IMR-90 (cell line): ENCODE data around the gene MRS2. TPM values are rescaled to one million over a fixed set of nuclear protein-coding genes. Genes with fewer than 3 reads are reported as not detected.

Experiments used
- ATAC-seq: fragments of 200-7000 bp; cut with Tn5 transposase; 2 replicates; pipeline ENCODE4 v1.9.1; 2020; ENCODE audit warnings: low read depth, mild to moderate bottlenecking, moderate library complexity
- BruUV-seq: library from RNA; stranded (reverse); fragments of 400-500 nt; replicated peaks from 2 replicates; lab custom pipeline; 2021; lab: Mats Ljungman, UMichigan
- CTCF ChIA-PET: fragments of 300-600 bp; formaldehyde crosslinking; extraction: SDS; loops from one replicate; lab custom pipeline; 2021; ENCODE audit warnings: antibody characterized with exemption; lab: Yijun Ruan, JAX
- POLR2A ChIA-PET: fragments of 300-600 bp; sonication (Branson Sonifier 250); formaldehyde crosslinking; loops from one replicate; lab custom pipeline; 2022; ENCODE audit warnings: antibody characterized with exemption; ENCODE audit not compliant: unreplicated experiment; lab: Charles Lee
- DNase-seq: peaks from one replicate; pipeline ENCODE4 v3.0.0; 2013
- H2AFZ ChIP-seq: replicated peaks from 2 replicates; pipeline ENCODE3; 2013; ENCODE audit warnings: low read length, mild to moderate bottlenecking; ENCODE audit not compliant: poor library complexity
- H2AK5ac ChIP-seq: 2 replicates; pipeline ENCODE4 v1.6.1; 2013; ENCODE audit warnings: low read depth, low read length, inconsistent platforms
- H2AK9ac ChIP-seq: replicated peaks from 2 replicates; pipeline ENCODE3; 2013; ENCODE audit warnings: mild to moderate bottlenecking, low read depth, low read length, moderate library complexity; ENCODE audit not compliant: poor library complexity
- H2BK120ac ChIP-seq: 2 replicates; pipeline ENCODE4 v1.6.1; 2013; ENCODE audit warnings: low read depth, low read length, inconsistent platforms
- H2BK15ac ChIP-seq: 3 replicates; pipeline ENCODE4 v1.6.1; 2013; ENCODE audit warnings: low read depth, low read length, inconsistent platforms
- H2BK20ac ChIP-seq: 2 replicates; pipeline ENCODE4 v1.6.1; 2013; ENCODE audit warnings: low read depth, mild to moderate bottlenecking, inconsistent platforms, low read length, moderate library complexity
- H2BK5ac ChIP-seq: 2 replicates; pipeline ENCODE4 v1.6.1; 2013; ENCODE audit warnings: mild to moderate bottlenecking, low read depth, low read length, inconsistent platforms; ENCODE audit not compliant: poor library complexity, severe bottlenecking
- H3K14ac ChIP-seq: replicated peaks from 2 replicates; pipeline ENCODE4 v1.6.1; 2013; ENCODE audit warnings: low read depth, low read length, inconsistent platforms
- H3K18ac ChIP-seq: 2 replicates; pipeline ENCODE4 v1.6.1; 2013; ENCODE audit warnings: low read depth, low read length, control low read depth
- H3K23ac ChIP-seq: 2 replicates; pipeline ENCODE4 v1.6.1; 2013; ENCODE audit warnings: low read depth, low read length, inconsistent platforms
- H3K27ac ChIP-seq: 2 replicates; pipeline ENCODE4 v1.5.1; 2013; ENCODE audit warnings: mild to moderate bottlenecking, control low read depth, low read length; ENCODE audit not compliant: insufficient read depth
- H3K27me3 ChIP-seq: 2 replicates; pipeline ENCODE4 v1.6.1; 2013; ENCODE audit warnings: low read length; ENCODE audit not compliant: control insufficient read depth, insufficient read depth
- H3K36me3 ChIP-seq: 2 replicates; pipeline ENCODE4 v1.6.1; 2013; ENCODE audit warnings: low read length, mixed read lengths; ENCODE audit not compliant: control insufficient read depth, insufficient read depth
- H3K4ac ChIP-seq: 2 replicates; pipeline ENCODE4 v1.6.1; 2013; ENCODE audit warnings: low read depth, low read length, inconsistent platforms
- H3K4me1 ChIP-seq: 2 replicates; pipeline ENCODE4 v1.6.1; 2013; ENCODE audit warnings: low read length, mixed read lengths; ENCODE audit not compliant: control insufficient read depth, insufficient read depth
- H3K4me2 ChIP-seq: 2 replicates; pipeline ENCODE4 v1.6.1; 2013; ENCODE audit warnings: low read depth, mild to moderate bottlenecking, control low read depth, low read length, moderate library complexity
- H3K4me3 ChIP-seq: 2 replicates; pipeline ENCODE4 v1.5.1; 2013; ENCODE audit warnings: low read depth, mild to moderate bottlenecking, control low read depth, low read length, moderate library complexity; ENCODE audit not compliant: insufficient read depth
- H3K56ac ChIP-seq: 2 replicates; pipeline ENCODE4 v1.6.1; 2013; ENCODE audit warnings: low read length, inconsistent platforms; ENCODE audit not compliant: insufficient read depth; ENCODE audit errors: extremely low read depth
- H3K79me1 ChIP-seq, 2 experiments: 2 replicates each; pipeline ENCODE4 v1.6.1; 2013; ENCODE audit warnings: low read length in 2 of 2, inconsistent platforms in 1 of 2, low read depth in 1 of 2
- H3K9ac ChIP-seq: 2 replicates; pipeline ENCODE4 v1.6.1; 2013; ENCODE audit warnings: low read depth, low read length, control low read depth
- H3K9me1 ChIP-seq: 2 replicates; pipeline ENCODE4 v1.6.1; 2013; ENCODE audit warnings: low read length, inconsistent platforms; ENCODE audit not compliant: insufficient read depth
- H3K9me3 ChIP-seq: 2 replicates; pipeline ENCODE4 v1.6.1; 2013; ENCODE audit warnings: low read length; ENCODE audit not compliant: control insufficient read depth, insufficient read depth
- H4K20me1 ChIP-seq: 2 replicates; pipeline ENCODE4 v1.6.1; 2013; ENCODE audit warnings: low read length, inconsistent platforms; ENCODE audit not compliant: insufficient read depth
- H4K5ac ChIP-seq: 2 replicates; pipeline ENCODE4 v1.6.1; 2013; ENCODE audit warnings: mild to moderate bottlenecking, low read depth, low read length, control low read depth
- H4K8ac ChIP-seq, 2 experiments: 2 replicates each; pipeline ENCODE4 v1.6.1; 2013; ENCODE audit warnings: low read depth in 2 of 2, low read length in 2 of 2, control low read depth in 1 of 2, inconsistent platforms in 1 of 2
- H4K91ac ChIP-seq: 2 replicates; pipeline ENCODE4 v1.6.1; 2013; ENCODE audit warnings: low read depth, low read length, inconsistent platforms; ENCODE audit not compliant: insufficient read depth
- MXI1 ChIP-seq: IDR thresholded peaks from 2 replicates; pipeline ENCODE4 v1.6.1; 2012; ENCODE audit warnings: low read depth, mild to moderate bottlenecking, low read length, moderate library complexity, borderline replicate concordance
- POLR2A ChIP-seq: IDR thresholded peaks from 2 replicates; pipeline ENCODE4 v1.6.1; 2012; ENCODE audit warnings: mild to moderate bottlenecking, low read depth, low read length
- WGBS, 2 experiments: methylation state at CpG; one replicate each; pipeline versions ENCODE4 v1.1.5 to v1.1.7; 2013; ENCODE audit warnings: missing lambda C conversion rate in 2 of 2; ENCODE audit not compliant: insufficient read length in 1 of 2; ENCODE audit errors: extremely low coverage in 2 of 2; 5-methylcytosine and 5-hydroxymethylcytosine counted together
- dilution Hi-C: fragments of 300-500 bp; cut with HindIII; formaldehyde crosslinking; loops from one replicate; pipeline ENCODE4 v1.14.3; 2018; ENCODE audit warnings: low sequenced_read_pairs; ENCODE audit not compliant: unreplicated experiment
- in situ Hi-C: fragments of 300-500 bp; cut with MboI; formaldehyde crosslinking; loops from 3 replicates; pipeline ENCODE4 v1.14.3; 2019; ENCODE audit warnings: low sequenced_read_pairs, inconsistent platforms, mixed read lengths
- intact Hi-C: fragments of 100-400 bp; cut with micrococcal nuclease; formaldehyde crosslinking; loops from 2 replicates; pipeline ENCODE4 v1.10.0; 2022
- polyA plus RNA-seq, 3 experiments: library from polyadenylated mRNA; depleted of rRNA; stranded (reverse); fragments of >200 nt; gene quantifications; 2 replicates each; pipeline ENCODE4 v1.2.3, GENCODE V29; 2012; ENCODE audit warnings: low replicate concordance in 1 of 3
- total RNA-seq: library from RNA; depleted of rRNA; stranded (reverse); fragments of >200 nt; gene quantifications from 2 replicates; pipeline ENCODE4 v1.2.3, GENCODE V29; 2012

Gene MRS2
- total and polyA plus RNA-seq, 2 of the 4 experiments (the other 2 are of a cell fraction) = 8.8 to 11.1 TPM

GRCh38 chr6:24355393-24355792, 47.3 kb upstream of the MRS2 start:
- Histone ChIP-seq H3K9me1 (no peaks in the 10 kb centered on the region), H3K14ac (no peak overlapping the region), H4K91ac (no peak overlapping the region), H3K27me3 (peaks cover 18% of the 10 kb centered on the region), H2BK5ac (no peak overlapping the region), H3K27ac (no peak overlapping the region), H2AK9ac (no peak overlapping the region), H2AK5ac (no peak overlapping the region), H3K18ac (no peak overlapping the region), H3K56ac (no peak overlapping the region), H3K23ac (no peak overlapping the region), H3K79me1 (no peaks in the 10 kb centered on the region), H3K9me3 (no peaks in the 10 kb centered on the region), H4K8ac (no peak overlapping the region), H3K36me3 (no peaks in the 10 kb centered on the region), H2BK20ac (no peak overlapping the region), H4K20me1 (no peaks in the 10 kb centered on the region), H4K5ac (no peak overlapping the region), H2AFZ (no peak overlapping the region), H3K9ac (no peak overlapping the region), H3K4me2 (no peak overlapping the region), H3K4me1 (peaks cover 4% of the 10 kb centered on the region; the same call in 1 of the 2 replicates), H2BK15ac (no peak overlapping the region), H3K4ac (no peak overlapping the region), H3K4me3 (no peak overlapping the region), H2BK120ac (no peak overlapping the region)
- dilution Hi-C loops (no loop called here), intact Hi-C loops (no loop called here), in situ Hi-C loops (no loop called here)
- TF ChIP-seq MXI1 (no peak), POLR2A (no peak)
- ChIA-PET CTCF (interaction anchor here (0.6 kb wide), 1 partner anchor 53 kb away, joined by 3 read pairs; no protein-coding TSS in a partner anchor), POLR2A (no interaction called here)
- no peak for DNase-seq
- BruUV-seq = no TSS peak
- ATAC-seq = no peak
- no CpG with 5 or more reads among the region's 4 CpGs for WGBS, 2 experiments
